Stimulated activated CD8-positive, alpha-beta memory T cell treated with anti-CD3 and anti-CD28 coated beads, Interleukin-7, amount 100 ng/mL, for 24 hours (primary cell): ENCODE measurements around the gene SLC7A1.

Source experiments
- DNase-seq: peaks from one replicate; pipeline ENCODE4 v3.0.0-alpha.2; 2020; ENCODE audit warnings: low read depth

SLC7A1 gene

DNA sequence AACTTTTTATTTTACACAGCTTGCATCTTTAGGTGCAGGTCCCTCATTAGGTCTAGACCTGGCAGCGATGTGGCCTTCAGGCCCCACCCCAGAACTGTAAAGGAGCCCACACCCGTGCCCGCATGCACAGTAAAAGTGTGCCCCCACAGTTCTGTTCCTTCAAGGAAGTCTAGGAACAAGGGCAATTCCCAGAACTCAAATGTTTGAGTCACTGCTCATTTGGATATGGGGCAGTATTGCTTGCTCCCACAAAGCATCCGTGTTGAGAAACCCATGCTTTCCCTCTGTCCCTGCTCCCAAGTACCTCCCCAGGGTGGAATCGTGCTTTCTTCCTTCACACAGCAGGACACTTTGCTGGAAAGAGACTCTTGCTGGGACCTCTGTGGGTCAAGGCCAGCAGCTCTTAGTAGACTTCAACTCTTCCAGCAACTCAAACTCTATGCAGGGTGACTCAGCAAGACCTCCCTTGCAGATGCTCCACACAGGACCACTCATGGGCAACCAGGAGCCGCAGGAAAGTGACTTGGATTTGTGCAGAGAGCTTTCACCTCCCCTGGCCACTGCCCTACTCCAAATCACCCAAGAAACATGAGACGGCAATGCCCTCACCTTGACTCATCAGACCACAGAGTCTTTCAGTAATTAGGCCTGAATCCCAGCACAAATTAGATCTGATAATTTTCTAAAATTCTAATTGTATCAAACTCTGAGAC, 12.3 kb downstream of the SLC7A1 start:
- no peak for DNase-seq

DNA sequence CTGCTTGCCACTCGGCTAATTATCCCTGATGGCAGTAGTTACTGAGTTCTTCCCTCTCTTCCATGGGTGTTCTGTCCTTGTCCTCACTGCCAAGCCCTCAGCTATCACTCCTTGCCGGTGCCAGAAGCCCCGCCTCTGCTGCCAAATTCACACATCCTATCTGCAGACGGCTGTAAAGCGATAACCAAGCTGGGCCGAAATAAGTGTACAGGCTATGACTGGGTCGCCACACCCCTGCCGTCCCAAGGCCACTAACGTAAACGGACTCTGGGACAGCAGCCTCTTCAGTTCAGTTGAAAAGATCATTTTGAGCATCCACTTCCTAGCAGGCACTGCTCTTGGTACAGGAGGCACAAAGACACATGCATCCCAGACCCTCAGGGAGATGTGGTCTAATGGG, 13.3 kb downstream of the SLC7A1 start:
- DNase-seq, result no peak

DNA sequence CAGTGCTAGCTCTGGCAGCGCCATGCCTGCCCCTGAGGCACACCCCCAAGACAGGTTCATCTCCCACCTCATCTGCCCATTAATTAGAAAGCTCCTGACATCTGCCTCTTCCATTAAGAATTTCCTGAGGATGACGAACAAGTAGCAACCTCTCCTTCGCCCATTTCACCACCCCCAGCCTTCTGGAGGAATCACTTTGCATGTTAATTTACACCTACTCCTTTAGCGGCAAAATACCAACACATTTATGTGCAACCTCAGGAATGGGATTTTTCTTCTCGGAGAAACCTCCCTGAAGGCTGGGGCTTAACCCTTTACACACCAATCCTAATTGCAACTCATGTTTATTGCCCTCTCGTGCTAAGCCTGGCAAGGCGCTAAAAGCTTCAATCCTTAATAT, 13.8 kb downstream of the SLC7A1 start:
- DNase-seq, result no peak

DNA sequence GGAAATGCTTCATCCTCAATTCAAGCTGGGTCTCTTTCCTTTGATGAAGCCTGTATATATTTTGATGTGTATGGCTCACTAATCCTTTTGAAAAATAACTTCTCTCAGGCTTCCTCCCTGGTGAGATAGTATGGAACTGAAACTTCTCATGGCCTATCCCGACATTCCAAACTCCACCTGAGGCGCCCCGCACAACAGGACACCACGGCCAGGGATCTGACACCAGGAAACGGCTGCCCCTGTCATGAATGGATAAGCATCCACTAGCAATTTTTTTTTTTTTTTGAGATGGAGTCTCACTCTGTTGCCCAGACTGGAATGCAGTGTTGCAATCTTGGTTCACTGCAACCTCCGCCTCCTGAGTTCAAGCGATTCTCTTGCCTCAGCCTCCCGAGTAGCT, 16.4 kb downstream of the SLC7A1 start:
- no peak for DNase-seq

DNA sequence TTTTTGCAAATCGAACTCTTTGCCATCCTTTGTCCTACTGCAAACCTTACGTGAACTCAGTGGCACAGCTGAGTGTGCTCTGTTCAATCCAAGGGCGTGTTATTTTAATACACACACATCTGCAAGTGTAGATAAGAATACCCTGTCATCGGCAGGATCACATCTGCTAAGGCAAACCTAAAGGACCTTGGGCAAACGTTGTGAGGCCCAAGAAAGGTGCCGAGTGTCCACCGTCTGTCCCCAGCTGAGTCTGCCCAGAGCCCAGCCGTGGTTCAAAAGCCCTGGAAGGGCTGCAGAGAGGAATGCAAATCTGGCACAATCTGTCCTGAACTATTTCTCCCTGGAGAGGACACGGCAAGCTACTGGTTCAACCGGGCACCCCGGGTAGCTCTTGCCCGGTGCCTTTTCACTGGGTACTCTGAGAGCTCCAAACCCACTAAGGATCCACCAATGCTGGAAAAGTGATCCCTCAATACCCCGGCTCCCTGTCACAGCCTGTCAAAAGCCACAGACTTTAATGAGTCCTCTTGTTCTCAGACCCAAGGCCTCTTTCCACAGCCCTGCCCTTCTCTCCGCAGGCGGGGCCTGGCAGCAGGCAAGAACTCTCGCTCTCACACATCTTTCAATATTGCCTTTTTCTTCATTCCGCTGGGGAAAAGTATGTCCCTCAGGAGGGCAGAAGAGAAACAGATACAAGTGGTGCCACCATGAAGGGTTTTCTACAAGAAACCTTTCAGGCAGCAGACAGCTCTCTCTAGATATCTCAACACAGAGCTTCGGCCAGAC, 17.0 kb downstream of the SLC7A1 start:
- DNase-seq, result no peak

DNA sequence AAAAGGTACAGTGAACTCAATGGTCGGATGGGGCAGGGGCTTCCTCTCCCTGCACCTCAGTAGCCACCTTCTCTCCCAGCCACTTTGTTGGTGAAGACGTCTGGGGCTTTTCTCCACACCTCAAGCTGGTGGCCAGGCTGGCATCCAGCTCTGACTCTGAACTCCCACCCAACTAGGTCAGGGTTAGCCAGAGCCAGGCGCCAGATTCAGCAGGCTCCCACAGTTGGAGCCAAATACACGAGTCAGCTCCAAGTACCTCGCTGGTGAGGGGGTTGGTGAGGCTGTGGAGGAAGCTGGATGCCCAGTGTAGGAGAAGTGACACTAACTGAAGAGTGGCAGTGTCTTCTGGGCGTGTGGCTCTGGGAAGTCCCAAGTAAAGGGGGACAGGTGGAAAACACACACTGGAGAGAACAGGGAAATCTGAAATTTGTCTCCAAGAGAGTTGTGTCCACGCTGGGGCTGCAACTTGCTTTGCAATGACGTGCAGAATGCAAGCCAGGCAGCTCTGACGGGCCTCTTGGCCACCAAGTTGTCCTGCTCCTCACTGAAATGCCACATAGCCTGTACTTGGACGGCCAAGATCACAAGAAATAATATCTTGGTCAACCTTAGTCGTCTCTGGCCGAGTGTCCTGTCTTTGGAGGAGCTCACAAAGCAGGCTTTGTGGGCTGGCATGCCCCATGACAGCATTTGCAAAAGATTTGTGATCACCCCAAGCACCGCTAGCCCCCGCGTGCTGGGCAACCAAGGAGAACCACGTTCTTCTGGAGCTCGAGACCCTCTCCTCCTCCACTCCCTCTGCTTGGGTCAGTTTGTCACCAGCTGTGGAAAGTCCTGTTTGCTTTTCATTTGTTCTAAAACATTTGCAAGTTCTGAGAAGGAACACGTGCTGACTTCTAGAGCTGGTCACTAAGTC, 18.1 kb downstream of the SLC7A1 start:
- no peak for DNase-seq

DNA sequence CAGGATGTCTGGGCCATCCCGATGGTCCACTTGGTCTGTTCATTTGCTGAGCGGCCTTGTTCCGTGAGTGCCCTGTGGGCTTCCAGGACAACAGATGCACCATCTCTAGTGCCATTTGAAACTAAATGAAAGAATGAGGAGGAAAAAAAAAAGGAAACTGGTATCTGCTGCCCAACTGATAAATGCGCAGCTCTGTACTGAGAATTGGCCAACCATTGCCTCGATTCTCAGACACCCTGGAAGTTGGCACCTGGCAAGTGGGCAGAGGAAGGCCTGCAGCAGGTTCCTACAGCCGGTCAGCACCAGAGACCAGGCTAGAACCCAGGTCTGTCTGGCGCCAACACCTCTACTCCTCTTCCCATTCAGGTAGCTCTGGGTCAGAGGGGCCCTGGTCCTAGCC, 18.9 kb downstream of the SLC7A1 start:
- DNase-seq, result no peak

DNA sequence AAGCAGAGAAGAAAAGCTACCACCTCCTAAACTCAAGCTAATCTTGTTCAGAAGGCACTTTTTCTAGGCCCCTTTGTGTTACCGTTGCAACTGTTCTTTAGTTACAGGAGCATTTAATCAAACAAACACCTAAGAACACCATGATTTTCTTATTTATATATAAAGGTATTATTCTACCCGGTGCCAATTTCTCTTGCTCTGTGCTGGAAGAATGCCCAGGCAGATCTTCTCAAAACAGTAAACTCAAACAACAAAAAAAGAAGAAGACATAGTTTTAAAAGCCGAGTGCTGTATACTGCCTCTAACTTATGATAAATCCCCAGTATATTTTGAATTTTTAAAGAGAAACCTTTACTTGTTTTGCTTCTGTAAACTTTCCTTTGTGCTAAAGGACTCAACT, 20.4 kb downstream of the SLC7A1 start:
- DNase-seq, result no peak

DNA sequence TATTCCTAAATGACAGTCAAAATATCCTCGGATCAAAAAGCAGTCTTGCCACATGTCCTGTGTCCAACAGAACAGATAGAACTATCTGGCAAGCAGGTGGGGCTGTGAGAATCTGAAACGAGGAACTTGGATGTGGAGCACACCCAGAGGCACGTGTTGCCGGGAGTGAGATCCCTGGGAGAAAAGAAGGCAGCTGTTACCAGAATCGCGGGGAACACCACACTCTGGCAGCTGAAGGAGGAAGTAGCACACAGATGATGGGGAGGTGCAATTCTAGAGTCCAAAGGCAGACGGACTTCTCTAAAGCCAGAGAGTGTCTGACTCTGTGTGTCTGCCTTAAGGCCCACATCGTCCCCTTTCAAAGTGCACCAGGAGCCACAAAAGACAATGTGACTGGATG, 22.3 kb downstream of the SLC7A1 start:
- DNase-seq, result no peak

DNA sequence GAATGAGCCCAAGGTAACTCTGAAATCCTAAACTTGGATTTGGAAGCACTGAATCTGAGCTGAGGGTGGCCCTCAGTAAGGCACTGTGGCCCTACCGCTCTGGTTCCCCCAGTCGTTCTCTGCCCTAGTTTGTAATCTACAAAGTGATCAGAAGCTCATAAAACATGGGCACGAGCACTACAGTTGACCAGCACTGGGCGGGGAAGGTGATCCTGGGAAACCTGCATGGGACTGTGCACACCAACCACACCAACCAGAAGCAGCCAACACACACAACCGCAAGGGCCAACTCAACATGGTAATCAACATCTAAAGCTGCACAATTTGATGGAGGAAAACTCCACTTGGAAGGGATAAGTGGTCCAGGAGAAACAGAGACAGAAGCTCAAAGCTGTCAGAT, 22.9 kb downstream of the SLC7A1 start:
- DNase-seq, result no peak

DNA sequence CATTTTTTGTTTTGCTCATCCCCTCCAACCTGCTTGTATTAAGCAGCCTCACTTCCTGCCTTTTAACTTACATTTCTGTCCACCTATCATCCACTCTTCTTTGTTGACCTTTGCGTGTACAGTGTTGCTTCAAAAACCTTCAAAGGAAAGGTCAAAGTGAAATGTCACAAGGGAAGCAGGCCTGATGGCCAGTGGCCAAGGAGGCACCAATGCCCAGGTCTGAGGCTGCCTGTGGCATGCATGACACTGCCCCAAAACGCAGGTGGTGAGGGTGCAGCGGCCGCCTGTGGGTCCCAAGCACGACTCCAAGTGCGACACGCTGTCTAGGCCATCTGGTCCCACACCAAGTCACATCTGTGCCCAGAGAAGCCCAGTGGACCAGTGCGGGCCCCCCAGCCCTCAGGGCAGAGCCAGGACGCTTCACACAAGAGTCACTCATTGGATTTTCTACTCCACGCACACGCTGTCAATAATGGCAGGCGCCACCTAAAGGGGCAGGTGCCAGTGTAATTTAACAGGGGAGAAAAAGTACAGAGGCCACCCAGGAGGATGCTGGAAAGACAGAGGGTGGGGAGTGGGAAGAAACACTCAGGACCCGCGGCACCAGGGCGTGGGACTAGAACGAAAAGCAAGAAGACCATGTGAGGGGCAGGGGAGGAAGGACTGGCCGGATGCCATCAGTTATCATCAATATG, 23.5 kb downstream of the SLC7A1 start:
- DNase-seq, result no peak

DNA sequence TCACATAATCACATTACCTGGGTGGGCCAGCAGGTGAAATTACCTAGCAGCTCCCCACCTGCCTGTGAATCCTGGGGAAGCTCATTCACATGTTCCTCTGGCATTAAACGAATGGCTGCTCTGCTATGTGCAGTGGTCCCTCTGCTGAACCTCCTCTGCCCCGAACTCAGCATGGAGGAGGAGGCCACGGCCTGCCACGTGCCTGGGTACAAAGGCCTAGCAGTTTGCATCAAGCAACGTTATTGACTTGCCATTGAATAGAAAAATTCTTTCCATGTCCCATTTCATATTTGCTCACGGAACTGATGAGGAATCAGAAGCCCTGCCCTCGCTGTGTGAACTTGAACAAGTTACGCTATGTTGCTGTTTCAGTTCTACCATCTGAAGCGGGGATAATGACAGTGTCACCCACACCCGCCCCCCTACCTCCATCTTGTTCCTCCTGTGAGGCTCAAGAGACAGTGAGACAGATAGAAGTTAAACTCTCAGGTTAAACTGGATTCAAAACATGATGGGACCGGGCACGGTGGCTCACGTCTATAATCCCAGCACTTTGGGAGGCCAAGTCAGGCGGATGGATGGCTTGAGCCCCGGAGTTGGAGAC, 25.3 kb downstream of the SLC7A1 start:
- no peak for DNase-seq

DNA sequence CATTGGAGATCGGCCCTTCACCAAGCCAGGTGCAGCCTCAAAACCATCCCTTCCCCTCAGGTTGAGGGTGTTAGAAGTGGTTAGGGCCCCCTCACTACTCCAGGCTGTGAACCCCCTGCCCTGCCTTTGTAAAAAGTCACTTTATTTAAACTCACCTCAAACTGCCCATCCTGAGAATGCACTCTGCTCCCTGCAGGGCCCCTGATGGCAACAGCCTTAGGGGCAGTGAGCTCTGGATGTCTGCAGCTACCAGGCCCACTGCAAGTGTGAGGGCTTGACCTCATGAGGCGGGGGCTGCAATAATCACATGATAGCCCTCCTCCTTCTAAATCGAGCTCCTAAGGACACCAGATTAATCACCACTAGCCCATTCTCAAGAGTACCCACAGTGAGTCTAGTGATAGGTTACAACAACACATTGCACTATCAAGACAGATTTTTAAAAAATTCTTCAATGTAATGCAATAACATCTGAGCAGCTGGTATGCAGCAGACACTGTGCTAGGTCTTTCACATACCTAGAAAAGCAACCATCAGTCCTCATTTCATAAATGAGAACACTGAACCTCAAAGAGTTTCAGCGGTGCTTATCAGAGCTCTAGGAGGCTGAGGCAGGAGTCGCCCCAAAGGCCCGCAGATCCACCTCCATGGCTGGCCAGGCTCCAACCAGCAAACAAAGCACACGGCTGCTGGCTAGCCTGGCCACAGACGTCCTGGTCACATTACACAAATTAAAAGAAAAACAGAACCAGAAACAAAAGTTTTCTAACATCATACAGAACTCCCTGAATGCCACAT, 26.0 kb downstream of the SLC7A1 start:
- no peak for DNase-seq

DNA sequence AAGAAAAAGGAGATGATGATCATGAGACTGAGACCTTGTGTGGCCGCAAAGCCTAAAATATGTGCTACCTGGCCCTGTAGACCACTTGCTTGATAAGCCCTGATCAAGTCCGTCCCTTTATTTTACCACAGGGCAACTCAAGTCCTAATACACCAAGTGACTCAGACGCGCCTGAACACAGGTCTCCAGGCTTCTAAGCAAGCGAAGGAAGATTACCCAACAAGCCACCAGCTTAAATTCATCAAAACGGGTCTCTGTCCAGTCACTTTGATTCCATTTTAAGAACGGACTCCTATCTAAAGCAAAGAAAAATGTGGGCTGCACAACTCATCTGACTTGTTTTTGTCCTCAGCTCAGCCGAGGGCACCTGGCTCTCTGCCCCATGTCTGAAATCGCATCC, 26.8 kb downstream of the SLC7A1 start:
- no peak for DNase-seq

DNA sequence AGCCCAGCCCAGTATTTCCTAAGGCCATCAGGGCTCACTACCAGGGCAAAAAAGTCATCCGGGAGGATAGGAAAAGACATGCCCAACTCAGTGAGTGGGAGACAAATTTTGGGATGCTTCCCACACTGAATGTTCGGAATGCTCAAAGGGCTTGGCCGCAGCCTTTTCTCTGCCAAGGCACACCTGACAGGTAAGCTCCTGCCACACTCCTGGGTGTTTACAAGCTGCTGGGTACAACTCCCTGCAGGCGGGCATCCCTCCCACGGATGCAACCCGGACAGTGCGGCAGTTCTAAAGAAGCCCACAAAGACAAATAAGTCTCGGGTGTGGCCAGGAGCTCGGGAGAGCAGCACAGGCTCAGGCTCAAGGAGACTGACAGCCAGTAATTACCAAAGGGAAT, 28.1 kb downstream of the SLC7A1 start:
- no peak for DNase-seq

DNA sequence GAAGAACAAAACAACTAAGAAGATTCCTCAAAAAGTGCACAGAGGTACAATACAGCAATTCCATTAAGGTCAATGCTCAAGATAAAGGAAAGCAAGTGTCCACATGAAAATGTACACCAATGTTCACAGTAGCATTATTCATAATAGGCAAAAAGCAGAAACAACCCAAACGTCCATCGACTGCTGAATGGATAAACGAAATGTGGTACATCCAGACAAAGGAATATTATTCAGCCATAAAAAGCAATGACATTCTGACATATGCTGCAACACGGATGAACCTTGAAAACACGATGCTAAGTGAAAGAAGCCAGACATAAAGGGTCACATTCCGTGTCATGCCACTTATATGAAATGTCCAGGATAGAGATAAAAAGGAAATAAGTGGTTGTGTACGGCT, 29.3 kb downstream of the SLC7A1 start:
- DNase-seq, result no peak

DNA sequence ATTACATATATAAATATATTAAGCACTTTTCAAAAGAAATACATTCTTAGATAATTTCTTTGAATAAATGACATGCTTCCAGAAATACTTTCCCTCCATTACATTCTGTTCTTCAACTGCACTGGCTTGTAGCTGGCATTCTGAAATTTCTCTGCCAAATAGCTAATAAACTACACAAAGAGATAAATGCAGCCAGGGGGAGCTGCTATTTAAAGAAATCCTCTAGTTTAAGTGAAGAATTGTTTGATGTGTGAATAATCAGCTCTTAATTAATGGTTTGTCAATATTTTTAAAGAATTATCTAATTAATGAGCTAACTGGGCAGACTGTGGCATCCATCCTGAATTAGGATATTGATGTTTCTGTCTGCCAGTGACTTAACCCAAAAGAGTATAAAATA, 30.7 kb downstream of the SLC7A1 start:
- DNase-seq, result no peak

DNA sequence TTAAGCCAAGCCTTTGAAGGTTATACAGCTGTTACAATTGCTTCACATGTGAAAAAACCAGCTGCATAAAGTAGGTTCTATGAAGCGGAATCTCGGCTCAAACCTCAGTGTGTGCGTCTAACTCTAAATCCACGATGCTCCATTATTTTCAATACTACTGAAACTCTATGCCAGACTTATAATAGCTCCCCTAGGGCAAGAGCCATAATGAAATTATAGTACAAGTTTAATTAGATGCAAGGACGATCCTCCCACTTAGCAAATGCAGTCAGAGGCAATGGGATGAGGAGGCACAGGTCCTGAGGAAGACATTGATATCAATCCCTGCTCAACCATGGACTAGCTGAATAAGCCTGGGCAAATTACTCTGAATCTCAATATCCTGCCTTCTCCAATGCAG, 31.1 kb downstream of the SLC7A1 start:
- no peak for DNase-seq

DNA sequence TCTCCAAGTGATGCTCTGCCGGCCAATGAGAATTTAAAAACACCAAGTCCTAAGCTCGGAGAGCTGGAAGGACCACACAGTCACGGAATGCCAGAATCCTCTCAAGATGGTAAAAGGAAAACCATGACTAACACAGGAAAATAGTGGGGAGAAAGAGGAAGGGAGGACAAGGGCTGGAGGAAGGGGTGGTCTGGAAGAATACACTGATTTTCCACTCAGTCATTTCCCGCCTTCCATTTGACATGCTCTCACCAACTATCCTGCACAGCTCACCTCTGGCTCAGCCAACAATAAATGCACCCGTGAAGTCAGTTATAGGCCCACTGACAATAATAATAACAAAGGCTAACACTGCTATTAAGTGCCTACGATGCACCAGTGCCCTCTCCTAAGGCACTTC, 31.5 kb downstream of the SLC7A1 start:
- DNase-seq, result no peak

DNA sequence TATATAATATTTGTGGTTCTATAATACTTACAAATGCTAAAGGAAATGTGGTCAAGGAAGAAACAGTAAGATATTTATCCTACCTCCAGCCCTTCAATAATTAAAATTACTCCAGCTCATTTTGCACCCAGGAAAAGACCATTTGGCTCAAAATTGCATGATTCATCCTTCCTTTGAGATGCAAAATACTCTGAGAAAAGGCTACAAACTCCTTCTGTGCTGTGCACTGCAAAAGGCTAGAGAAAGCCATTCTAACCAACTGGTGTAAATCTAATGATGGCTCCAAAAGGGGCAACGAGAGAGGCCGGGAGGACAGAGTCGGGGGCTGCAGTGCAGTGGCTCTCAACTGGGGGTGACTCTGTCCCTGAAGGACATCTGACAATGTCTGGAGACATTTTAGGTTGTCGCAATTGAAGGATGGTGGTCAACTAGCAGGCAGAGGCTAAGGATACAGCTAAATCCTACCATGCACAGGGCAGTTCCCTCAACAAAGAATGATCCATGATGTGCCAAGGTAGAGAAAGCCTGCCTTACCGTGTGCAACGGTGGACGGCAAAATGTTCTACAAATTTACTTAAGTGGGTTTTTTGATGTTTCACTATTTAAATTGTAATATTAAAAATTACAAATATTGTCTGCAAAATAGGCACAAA, 32.6 kb downstream of the SLC7A1 start:
- no peak for DNase-seq
